ENCODE results near the gene NCAM1.

NCAM1 gene

DNA sequence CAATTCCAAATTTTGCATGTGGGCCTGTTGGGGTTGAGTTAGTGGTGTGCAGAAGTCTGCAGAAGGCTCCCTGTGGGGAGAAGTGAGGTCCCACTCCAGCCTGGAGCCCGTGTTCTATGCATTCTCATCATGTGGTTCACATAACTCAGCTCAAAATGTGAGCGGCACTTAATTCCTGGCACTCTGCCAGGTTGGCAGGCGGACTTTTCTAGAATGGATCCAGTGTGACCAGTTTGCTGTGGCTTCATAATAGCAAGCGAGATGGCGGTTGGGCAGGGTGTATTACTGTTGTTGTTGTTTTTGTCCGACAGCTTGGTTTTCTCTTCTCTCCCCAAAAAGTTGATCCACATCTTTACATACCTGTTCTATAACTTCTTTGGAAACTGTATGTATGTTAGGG lies 206.4 kb downstream of the NCAM1 start:
- TF ChIP-seq, protein P1, sequence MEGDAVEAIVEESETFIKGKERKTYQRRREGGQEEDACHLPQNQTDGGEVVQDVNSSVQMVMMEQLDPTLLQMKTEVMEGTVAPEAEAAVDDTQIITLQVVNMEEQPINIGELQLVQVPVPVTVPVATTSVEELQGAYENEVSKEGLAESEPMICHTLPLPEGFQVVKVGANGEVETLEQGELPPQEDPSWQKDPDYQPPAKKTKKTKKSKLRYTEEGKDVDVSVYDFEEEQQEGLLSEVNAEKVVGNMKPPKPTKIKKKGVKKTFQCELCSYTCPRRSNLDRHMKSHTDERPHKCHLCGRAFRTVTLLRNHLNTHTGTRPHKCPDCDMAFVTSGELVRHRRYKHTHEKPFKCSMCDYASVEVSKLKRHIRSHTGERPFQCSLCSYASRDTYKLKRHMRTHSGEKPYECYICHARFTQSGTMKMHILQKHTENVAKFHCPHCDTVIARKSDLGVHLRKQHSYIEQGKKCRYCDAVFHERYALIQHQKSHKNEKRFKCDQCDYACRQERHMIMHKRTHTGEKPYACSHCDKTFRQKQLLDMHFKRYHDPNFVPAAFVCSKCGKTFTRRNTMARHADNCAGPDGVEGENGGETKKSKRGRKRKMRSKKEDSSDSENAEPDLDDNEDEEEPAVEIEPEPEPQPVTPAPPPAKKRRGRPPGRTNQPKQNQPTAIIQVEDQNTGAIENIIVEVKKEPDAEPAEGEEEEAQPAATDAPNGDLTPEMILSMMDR (IDR thresholded peaks at IDR 0.05; ENCODE audit: control insufficient read depth, extremely low read depth, insufficient read depth) = no peak
- no peak for DNase-seq (ENCODE audit: low read depth)
- no peak overlapping the region for H3K4me3 ChIP-seq (ENCODE audit: low read depth, low read length)

DNA sequence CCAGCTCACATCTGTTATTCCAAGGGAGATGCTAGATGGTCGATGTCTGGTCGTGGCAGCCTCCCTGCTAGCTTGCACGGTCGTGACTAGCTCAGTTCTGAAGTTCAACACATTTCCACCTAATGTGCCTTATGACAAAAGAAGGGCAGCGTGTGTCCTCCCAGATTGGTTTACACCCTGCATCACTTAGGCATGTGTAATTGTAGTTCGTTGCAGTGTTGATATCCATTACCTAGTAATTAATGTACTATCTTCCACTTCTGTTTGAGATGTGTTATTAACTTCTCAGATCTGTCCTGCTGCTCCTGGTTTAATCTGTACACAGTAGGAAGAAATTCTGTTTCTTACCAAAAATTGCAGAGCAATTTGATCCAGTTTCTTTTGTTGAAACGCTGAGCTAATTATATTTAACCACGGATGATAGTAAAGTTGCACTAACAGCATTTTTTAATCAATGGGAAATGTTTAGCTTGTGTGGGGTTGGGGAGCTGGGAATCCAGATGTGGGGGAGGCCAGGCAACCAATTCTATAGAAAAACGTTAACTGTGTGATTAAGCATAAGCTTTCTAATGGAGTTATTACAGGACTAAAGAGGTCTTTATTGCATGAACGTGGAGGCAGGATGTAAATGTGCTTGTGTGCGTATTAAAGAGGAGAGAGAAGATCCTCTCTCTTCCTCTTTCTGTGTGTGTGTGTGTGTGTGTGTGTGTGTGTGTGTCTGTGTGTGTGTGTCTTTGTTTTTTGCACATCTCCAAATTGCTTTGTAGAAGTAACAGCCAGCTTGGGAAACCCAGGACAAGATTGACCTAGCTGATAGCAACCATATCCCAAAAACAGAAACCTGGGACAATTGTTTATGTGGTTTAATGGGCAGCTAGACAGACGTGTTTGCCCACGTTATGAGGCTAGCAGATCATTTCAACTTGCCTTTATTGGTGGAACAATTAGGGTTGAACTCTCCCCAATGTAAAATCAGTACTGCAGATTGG lies 207.4 kb downstream of the NCAM1 start:
- DNase-seq (ENCODE audit: low read depth) = no peak
- TF ChIP-seq, protein P1 (IDR thresholded peaks at IDR 0.05; ENCODE audit: control insufficient read depth, extremely low read depth, insufficient read depth) = no peak
- no peak overlapping the region for H3K4me3 ChIP-seq (ENCODE audit: low read depth, low read length)

DNA sequence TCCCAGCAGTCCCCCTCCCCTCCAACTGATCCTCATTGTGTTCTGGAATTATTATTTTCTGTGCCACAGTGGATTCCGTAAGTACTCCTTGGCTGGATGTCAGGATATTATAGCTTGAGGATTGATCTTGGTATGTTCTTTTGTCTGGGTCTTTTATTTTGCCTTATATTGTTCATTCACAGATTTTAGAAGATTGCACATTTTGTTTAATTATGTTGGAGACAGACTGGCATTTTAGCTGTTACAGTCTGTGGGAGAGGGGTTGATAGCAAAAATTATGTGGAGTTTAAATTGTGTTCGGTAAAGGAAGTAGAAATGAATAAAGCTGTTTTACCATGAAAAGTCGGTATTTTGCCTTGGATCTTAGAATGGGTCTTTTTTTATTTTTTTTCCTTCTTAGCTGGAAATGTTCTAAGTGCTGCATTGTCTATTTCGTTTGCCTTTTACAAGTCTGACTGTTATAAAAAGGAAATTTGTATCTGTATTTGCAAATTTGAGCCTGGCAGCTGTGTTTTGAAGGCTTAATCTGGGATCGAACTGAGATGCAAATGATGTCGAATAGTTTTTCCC lies 211.2 kb downstream of the NCAM1 start:
- no peak for DNase-seq (ENCODE audit: low read depth)
- no peak overlapping the region for H3K4me3 ChIP-seq (ENCODE audit: low read depth, low read length)
- TF ChIP-seq, protein P1 (IDR thresholded peaks at IDR 0.05; ENCODE audit: control insufficient read depth, extremely low read depth, insufficient read depth) = no peak

DNA sequence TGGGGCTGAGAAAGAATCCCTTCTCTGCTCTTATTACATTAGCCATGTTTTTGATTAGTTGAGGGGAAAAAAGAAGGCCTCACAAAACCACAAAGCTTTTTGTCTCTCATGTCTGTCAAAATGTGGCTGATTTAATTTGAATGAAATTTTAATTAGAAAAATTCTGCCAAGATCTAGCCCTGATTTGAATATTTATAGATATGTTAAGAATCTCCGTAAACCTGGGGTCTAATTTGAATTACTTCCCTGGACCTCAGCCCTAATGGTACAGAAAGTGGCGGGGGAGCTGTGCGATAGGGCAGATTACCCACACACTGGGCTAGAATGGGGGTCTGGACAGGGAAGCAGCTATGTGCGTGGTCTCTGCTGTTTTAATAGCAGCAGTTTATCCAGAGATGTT lies 211.9 kb downstream of the NCAM1 start:
- no peak for DNase-seq (ENCODE audit: low read depth)
- TF ChIP-seq, protein P1 (IDR thresholded peaks at IDR 0.05; ENCODE audit: control insufficient read depth, extremely low read depth, insufficient read depth) = no peak

DNA sequence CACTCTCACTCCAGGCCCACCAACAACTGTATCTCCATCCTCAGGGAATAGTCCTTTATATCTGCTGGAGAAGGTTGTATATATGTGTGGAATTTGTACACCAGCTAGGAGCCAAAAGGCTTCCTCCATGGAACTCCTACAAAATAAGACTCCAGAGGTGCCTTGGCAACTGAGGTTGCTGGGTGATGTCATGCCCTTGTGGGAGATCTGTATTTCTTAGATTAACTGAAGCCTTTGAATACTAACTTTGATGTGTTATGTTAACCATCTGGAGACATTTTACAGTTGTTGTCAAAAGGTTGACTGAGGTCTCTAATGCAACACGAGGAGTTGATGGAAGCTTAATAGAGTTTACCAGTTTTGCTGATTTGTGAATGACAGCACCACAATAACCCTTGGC lies 213.7 kb downstream of the NCAM1 start:
- H3K4me3 ChIP-seq (ENCODE audit: low read depth, low read length) = no peak overlapping the region
- TF ChIP-seq, protein P1 (IDR thresholded peaks at IDR 0.05; ENCODE audit: control insufficient read depth, extremely low read depth, insufficient read depth) = no peak
- no peak for DNase-seq (ENCODE audit: low read depth)

More for the DNA sequence above, 211.9 kb downstream of the NCAM1 start:
- no peak overlapping the region for H3K4me3 ChIP-seq (ENCODE audit: low read depth, low read length)

DNA sequence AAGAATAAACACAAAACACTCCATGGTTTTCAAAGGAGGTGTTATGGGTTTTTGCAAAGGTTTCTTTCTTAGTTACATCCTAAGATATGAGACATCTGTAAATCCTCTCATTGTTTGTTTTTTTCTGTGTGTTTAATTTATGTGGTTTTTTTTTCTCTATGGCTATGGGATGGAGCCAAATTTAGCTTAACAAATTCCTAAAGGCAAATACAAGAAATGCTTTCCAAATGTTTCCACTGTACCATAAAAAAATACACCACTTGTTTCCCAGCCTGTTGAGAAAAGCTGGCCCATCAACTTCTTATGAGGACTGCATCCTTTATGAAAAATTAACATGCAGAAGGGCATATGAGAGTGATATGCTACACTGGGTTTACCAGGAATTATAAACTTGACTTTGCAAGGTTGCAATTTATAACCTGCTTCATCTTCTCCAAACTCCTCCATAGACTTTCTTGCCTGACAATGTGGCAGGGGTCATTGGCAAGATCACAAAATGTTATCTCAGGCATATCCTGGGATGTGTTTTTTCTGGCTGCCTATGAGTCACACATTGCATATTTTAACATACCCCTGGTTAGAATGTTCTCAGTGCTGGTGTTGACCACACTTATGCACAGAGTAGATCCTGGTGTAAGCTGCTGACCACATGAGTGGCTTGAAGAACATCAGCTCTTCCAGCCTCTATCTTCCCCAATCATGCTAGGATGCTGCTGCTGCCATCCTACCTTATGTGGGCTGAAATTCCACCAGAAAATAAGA lies 215.6 kb downstream of the NCAM1 start:
- H3K4me3 ChIP-seq (ENCODE audit: low read depth, low read length) = no peak overlapping the region
- peak; percentile 37 for DNase-seq (ENCODE audit: low read depth)
- TF ChIP-seq, protein P1 (IDR thresholded peaks at IDR 0.05; ENCODE audit: control insufficient read depth, extremely low read depth, insufficient read depth) = no peak
